PC-3 (cell line): ENCODE results near the gene SPRY4.

ENCODE experiments used
- EZH2 ChIP-seq: fragments of 300-600 bp; sonication (generic); IDR thresholded peaks from one replicate; pipeline ENCODE4 v1.6.1; 2017; ENCODE audit warnings: antibody characterized with exemption, mild to moderate bottlenecking, low read length; ENCODE audit not compliant: unreplicated experiment
- EZH2phosphoT487 ChIP-seq: fragments of 300-600 bp; sonication (generic); IDR thresholded peaks from 2 replicates; pipeline ENCODE4 v1.6.1; 2018; ENCODE audit warnings: mild to moderate bottlenecking, antibody characterized with exemption, low read length, borderline replicate concordance
- TF ChIP-seq, protein P1 (sequence below): fragments of 300-600 bp; sonication (generic); conservative IDR thresholded peaks from 2 replicates; pipeline ENCODE4 v1.5.1; 2017; ENCODE audit warnings: antibody characterized with exemption, low read depth, mild to moderate bottlenecking, low read length

DNA sequence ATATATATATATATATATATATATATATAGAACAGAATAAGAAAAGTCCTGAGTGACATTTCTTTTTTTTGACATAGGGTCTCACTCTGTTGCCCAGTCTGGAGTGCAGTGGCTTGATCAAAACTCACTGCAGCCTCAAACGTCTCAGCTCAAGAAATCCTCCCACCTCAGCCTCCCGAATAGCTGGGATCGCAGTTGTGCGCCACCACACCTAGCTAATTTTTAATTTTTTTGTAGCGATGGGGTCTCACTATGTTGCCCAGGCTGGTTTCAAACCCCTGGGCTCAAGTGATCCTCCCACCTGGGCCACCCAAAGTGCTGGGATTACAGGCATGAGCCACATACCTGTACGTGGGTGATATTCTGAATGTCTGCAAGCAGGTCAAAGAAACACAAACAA, 48.3 kb downstream of the SPRY4 start:
- TF ChIP-seq, protein P1, sequence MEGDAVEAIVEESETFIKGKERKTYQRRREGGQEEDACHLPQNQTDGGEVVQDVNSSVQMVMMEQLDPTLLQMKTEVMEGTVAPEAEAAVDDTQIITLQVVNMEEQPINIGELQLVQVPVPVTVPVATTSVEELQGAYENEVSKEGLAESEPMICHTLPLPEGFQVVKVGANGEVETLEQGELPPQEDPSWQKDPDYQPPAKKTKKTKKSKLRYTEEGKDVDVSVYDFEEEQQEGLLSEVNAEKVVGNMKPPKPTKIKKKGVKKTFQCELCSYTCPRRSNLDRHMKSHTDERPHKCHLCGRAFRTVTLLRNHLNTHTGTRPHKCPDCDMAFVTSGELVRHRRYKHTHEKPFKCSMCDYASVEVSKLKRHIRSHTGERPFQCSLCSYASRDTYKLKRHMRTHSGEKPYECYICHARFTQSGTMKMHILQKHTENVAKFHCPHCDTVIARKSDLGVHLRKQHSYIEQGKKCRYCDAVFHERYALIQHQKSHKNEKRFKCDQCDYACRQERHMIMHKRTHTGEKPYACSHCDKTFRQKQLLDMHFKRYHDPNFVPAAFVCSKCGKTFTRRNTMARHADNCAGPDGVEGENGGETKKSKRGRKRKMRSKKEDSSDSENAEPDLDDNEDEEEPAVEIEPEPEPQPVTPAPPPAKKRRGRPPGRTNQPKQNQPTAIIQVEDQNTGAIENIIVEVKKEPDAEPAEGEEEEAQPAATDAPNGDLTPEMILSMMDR = no peak
- TF ChIP-seq EZH2 (no peak), EZH2phosphoT487 (no peak)
